ENCODE results near the gene SESN3.

Gene SESN3

GRCh38 chr11:95115597-95115996 lies 115.4 kb downstream of the SESN3 start:
- DNase-seq, result no peak

All from right hindlimb (tissue), 1 donor.